Myometrial cell (primary cell): Measurements from ENCODE around the gene PRR20A. TPM values are rescaled to one million over a fixed set of nuclear protein-coding genes. Genes with fewer than 3 reads are reported as not detected.

ENCODE experiments used
- total RNA-seq: library from RNA; depleted of rRNA; stranded (reverse); fragments of >200 nt; gene quantifications from 2 replicates; pipeline ENCODE4 v1.2.3, GENCODE V29; 2015

The PRR20A gene
- total RNA-seq = not detected in 2 replicates

DNA sequence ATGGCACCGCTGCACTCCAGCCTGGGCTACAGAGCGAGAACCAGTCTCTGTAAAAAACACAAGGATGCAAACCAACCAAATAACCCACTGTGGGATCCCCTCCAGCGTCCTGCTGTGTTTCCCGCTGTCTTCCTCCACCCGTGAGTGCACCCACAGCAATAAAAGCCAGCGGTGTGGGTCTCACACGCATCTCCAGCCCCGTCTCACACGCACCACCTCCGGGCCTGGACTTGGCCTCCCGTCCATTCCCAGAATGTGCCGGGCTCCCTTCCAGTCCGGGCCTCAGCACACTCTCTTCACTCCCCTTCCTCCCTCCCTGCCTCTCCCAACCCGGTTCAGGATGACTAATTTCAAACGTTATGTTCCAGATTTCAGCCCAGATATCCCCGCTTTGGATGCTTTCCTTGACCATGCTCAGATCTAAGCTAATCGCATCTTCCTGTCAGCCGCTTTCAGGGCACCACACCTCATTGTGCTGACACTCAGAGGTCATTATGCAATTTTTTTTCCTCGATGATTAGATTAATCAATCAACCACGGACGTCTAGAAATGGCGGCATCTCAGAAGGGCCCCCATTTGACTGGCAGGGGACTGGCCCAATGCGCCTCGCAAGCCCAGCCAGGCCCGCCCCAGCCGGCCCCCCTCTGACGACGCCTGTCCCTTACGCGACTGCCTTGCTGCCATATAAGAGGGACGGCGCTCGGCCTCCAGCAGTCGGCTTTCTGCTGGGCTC is at the start of gene PRR20A:
Gene PRR20A (plus strand): TSS at position 684 of the 734 bp plus-strand sequence. CDS start 387 bp downstream, outside the sequence.

GRCh38 chr13:57147188-57147587 is 6.5 kb downstream of the PRR20A start, which contains the start of gene PRR20B:
Gene PRR20B (plus strand): TSS chr13:57147488. CDS start chr13:57147875, 387 bp downstream.

GRCh38 chr13:57153761-57154160 is 13.0 kb downstream of the PRR20A start, which contains the start of gene PRR20C:
Gene PRR20C (plus strand): TSS chr13:57154061. CDS start chr13:57154448, 387 bp downstream.

GRCh38 chr13:57160332-57160731 is 19.6 kb downstream of the PRR20A start, which contains the start of gene PRR20D:
Gene PRR20D (plus strand): TSS chr13:57160632. CDS start chr13:57161019, 387 bp downstream.

DNA sequence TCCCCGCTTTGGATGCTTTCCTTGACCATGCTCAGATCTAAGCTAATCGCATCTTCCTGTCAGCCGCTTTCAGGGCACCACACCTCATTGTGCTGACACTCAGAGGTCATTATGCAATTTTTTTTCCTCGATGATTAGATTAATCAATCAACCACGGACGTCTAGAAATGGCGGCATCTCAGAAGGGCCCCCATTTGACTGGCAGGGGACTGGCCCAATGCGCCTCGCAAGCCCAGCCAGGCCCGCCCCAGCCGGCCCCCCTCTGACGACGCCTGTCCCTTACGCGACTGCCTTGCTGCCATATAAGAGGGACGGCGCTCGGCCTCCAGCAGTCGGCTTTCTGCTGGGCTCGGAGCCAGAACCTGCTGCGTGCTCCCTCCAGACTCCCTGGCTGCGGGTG is 26.2 kb downstream of the PRR20A start, which contains the start of gene PRR20E:
Gene PRR20E (plus strand): TSS at position 301 of the 400 bp plus-strand sequence. CDS start 387 bp downstream, outside the sequence.

Other genes starting within 250 kb of the PRR20A start
- gene PRR20B, start 6.6 kb downstream of the PRR20A start, total RNA-seq = not detected in 2 replicates
- gene PRR20C, start 13.1 kb downstream of the PRR20A start, total RNA-seq = not detected in 2 replicates
- gene PRR20D, start 19.7 kb downstream of the PRR20A start, total RNA-seq = not detected in 2 replicates
- not detected in 2 replicates for gene PRR20E, start 26.3 kb downstream of the PRR20A start, total RNA-seq